HG03469 (cell line): Measurements from ENCODE around the gene PHACTR2.

Experiments
- ATAC-seq: cut with Tn5 transposase; IDR thresholded peaks from one replicate; pipeline ENCODE4 v1.9.1; 2021; ENCODE audit warnings: mild to moderate bottlenecking, moderate library complexity, moderate number of reproducible peaks; ENCODE audit not compliant: unreplicated experiment

The PHACTR2 gene

DNA sequence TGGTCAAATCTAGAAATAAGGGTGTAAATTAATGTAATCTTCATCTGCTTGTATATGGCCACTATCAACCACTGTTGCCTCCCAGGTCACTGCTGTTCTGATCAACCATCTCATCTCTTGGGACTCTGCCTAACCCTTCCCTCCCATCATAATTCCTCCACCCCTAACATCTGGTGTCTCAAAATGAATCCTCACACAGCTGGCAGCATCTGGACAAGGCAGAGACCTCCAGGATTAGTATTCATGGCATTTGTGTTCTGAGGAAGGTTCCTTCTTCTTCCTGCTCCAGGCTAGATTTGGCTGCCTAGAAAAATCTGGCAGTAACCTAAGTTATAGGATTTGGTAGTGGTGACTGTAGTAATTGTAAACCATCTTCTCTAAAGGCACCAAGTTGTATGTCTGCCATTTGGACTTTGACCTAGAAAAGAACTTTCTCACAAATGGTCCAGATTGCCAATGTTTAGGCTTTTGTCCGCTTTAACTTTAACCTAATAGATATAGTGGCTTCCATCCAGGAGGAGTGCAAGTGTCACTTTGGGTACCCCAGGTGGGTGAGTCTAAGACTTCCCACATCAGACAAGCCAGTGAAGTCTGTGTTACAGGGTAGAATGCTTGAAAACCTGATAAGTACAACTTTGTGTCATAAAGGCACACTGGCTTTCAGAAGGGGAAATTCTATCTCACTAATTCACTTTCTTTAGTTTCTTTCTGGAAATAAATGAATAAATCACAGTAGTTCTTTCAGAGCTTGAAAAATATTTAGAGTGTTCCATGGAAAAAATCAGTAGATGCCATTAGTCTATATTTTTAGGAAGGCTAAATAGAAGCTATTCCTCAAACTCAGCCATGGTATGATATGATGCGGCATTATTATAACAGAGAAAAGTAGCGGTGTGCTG lies 3.0 kb upstream of the PHACTR2 start:
- no peak for ATAC-seq

DNA sequence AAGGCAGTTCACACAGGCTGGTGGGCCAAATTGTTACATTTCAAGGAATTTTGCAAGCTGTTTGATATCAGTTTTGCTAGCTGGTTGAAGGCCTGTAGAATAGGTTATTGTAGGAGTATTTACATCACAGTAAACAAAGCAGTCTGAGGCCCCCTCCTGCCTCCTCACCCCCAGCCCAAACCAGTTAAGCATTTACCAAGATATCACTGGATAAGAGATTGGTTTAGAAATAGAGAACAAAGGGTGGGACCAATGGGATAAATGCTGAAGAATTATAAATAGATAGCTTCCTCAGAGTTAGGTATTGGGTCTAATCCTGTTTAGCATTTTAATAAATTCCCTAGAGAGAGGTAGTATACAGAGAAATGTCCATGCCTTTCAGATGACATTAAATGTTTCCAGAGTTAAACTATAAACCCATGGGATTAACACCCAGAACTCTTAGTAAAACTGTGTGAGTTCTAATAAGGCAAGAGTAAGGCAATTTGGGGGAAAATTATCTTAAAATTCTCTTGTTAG lies 2.3 kb upstream of the PHACTR2 start:
- no peak for ATAC-seq

DNA sequence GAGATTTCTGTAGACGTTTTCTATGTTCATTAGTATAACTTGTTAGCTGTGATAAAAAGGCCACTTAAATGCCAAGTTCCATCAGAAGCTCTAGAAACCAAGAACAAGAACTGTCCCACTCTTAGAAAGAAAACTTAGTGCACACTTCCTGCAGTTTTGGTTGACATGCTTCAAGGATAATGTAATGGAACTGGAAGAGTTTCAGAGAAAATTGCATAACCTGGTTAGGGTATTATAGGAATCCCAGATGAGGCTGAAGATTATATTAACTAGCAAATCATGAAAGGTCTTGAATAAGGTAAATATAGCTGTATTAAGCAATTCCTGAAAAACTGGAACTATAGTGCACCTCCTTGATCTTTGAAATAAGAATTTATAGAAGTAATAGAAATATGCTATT lies 1.8 kb upstream of the PHACTR2 start:
- ATAC-seq: no peak

DNA sequence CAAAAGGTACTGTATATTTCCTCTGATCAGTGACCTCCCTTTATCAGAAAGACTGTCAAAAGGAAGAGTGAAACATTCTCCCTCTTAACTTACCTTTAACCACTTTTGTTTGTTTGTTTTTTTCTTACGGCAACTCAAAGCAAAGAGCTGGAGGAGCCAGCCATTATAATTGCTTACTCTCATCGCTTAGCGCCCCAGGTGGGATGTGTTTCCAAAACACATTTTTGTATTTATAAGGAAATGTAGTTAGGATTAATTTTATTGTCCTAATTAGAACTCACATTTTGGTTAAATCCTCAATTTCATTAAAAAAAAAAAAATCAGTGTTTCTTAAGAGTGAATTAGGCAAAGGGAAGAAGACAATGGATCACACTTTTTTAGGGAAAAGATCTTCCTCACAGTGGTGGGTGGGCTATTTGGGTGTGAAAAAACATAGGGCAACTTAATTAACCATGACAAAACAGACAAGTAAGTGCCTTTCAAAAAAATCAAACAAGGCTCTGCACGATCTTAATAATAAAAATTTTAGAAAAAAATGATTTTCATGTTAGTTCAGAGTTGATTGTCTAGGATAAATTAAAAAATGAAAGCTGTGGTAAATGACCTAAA lies 1.2 kb upstream of the PHACTR2 start:
- ATAC-seq: no peak

DNA sequence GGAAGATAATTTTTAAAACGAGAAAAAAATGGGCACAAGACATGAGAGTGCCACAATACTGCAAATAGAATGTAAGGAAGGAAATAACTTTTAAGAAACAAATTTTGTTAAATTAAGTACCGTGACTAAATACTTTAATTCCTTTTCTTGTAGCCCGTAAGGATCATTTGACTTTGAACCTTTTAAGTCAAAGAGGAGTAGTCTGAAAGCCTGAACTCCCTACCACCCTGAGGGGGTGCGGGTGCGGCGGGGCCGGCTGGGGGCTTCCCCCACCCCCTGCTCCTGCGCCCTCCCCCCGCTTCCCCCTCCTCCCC lies 231 bp upstream of the PHACTR2 start:
- ATAC-seq: no peak

DNA sequence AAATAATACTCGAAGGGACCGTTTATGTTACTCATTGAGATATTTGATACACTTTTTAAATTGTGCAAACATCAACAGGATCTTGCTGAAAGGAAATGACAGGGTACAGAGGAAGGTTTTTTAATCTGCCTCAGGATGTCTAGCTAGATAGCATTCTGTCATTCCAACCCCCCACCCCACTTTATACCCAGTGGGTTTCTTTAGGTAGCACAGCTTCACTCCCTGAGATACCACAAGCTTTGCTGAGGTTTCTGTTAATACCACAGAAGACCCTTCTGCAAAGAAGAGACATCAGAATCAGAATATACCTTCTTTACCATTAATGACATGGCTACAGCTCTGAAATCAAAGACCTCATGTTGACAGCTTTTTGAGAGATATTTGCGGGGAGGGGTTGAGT lies 1.3 kb downstream of the PHACTR2 start:
- ATAC-seq: no peak

DNA sequence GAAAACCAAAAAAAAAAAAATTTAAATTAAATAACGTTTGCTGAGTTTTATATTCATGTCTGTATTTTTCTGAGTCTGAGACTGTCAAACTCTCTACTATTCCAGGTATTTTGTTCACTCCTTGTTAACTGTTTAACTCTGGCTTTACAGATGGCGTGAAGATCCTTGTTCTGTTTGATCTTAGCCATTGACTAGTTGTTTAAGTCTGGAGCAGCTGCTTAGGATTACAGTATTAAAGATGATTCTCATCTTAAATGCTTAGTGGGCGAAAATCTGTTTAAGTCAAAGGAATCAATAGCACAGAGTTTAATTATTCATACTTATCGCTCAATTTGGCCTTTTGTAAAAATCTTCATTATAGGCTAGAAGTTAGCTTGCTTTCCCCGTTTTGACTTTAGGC lies 2.4 kb downstream of the PHACTR2 start:
- ATAC-seq: no peak

DNA sequence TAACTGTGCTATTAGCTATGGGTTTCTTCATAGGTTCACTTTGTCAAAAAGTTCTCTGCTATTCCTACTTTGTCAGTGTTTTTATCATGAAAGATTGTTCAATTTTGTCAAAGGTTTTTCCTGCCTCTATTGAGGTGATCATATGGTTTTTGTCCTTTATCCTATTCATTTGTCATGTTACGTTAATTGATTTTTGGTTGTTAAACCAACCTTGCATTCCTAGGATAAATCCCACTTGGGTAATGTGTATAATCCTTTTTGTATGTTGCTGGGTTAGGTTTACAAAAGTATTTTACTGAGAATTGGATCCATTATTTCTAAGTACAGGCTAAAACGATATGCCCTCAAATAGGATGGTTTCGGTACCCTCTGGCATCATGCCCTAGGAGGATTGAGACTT lies 5.0 kb downstream of the PHACTR2 start:
- ATAC-seq: no peak

DNA sequence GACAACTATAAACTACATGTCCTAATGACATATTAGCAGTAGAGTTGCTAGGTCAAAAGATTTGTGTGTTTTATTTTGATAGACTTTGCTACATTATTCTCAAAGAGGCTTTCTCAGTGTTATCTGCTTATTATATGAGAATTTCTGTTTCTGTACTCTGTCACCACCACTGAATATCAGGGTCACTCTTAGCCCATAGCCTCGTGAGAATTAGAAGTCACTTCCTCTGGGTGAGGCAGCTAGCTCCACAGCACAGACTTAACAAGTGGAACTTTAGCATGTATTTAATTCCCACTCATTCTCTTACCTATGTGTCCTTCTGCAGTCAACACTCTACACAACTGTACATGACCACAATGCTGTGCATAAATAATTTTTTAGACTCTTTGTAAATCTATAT lies 6.7 kb downstream of the PHACTR2 start:
- no peak for ATAC-seq

DNA sequence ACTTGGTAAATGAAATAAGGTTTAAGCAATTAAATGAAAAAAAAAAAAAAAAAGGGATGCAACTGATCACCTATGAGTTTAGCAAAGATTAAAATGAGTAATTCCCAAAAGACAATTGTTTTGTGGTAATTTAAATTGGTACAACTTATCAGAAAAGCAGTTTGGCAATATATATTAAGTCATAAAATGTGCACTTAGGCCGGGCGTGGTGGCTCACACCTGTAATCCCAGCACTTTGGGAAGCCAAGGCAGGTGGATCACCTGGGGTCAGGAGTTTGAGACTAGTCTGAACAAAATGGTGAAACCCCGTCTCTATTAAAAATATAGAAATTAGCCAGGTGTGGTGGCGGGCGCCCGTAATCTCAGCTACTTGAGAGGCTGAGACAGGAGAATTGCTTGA lies 7.9 kb downstream of the PHACTR2 start:
- ATAC-seq: no peak

DNA sequence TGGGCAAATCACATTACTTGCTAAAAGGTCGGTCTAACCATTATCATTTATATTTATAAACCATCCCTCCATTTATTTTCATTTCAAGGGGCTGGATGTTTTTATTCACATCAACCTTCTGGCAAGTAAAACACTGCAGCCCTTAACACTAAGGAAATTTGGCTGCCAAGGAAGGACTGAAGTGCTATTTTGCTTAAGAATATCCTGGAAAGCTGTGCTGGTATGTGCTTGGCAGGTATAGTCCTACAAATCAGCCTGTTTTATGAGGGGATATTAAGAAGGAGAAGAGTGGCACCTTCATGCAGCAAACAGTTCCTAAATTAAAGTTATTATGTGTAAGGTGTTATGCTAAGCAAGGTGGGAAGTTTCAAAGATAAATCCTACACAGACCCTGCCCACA lies 9.8 kb downstream of the PHACTR2 start:
- ATAC-seq: no peak

DNA sequence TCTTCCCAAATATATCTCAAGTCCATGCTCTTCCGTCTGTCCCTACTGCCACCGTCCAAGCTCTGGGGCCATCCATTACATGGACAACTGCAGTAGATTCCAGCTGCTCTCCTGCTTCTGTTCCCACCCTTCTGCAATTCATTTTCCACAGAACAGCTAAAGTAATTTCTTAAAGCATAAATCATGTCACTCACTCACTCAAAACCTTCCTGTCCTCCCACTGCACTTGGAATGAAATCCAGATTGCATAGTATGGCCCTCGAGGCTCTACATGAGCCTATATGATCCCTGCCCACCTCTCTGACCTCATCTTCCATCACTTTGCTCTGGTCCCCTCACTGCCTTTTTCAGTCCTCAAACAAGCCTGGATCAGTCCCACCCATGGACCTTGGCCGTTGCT lies 10.9 kb downstream of the PHACTR2 start:
- ATAC-seq: no peak

DNA sequence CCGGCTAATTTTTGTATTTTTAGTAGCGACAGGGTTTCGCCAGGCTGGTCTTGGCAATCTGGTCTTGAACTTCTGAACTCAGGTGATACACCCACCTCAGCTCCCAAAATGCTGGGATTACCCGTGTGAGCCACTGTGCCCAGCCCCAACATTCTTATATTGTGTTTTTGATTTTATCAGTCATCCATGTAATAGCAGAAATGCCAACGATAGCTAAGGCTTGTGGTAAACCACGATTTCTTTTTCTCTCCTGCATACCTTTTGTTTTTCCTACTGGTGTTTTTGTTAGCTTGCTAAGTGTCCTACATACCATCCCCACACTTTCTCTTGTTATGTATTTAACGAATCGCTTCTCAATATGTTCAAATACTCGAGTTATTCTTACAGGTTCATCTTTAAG lies 12.1 kb downstream of the PHACTR2 start:
- ATAC-seq: no peak

DNA sequence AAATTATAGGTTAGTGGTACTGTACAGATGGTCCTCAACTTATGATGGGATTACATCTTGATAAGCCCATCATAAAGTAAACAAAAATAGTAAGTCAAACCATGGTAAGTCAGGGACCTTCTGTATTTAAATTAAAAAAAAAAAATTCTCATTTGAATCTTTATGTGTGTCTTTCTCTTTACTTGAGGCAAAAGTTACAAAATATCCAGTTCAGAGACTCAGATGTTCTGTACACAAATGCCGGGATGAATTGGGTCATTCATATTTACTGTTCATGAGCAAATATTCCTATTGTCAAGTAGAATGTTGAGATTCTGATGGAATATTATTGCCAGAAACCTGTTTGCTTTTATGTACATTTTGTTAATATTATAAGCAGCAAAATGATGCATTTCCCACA lies 13.4 kb downstream of the PHACTR2 start:
- ATAC-seq: no peak

DNA sequence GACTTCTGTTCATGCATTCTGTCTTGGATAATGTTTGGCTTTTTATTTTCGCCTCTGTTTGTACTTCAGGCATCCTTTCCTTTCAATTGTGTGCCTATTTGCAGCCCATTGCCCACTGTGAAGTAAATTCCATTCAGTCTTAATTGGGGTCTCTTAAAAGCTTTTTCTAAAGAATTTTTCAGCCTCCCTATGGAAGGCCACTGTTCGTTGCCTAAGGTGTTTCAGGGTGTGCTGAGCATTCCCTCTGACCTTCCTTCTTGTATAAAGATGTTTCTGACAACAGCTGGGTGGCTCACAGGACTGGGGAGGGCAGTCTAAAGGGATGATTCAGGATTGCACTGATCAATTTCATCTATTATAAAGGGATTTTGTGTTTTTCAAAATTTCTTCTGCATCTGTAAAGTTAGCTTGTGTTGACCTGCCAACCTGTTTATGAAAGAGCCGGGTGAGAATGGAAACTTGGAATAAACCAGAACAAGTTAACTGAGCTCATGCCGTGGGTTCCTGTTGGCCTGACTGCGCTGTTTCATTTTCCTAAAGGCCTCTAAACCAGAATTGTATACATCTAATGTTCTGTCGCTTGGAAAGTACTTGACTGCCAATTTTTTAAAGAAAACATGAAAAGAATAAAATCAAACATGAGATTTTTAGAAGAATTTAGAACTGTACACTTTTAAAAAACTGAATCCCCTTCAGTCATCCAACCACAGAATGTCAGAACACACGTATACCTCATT lies 14.3 kb downstream of the PHACTR2 start:
- no peak for ATAC-seq

DNA sequence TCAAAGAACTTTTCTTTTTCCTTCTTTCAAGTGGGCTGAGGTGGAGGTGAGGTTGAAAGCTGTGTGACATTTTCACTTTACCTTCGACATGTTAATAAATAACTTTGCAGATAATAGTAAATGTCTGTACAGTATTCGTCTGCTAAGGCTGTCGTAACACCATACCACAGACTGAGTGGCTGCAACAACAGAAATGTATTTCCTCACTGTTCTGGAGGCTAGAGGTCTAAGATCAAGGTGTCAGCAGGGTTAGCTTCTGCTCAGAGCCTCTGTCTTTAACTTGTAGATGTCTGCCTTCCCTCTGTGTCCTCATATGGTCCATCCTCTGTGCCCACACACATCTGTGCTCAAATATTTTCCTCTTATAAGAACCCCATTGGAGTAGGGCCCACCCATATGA lies 14.9 kb downstream of the PHACTR2 start:
- no peak for ATAC-seq

DNA sequence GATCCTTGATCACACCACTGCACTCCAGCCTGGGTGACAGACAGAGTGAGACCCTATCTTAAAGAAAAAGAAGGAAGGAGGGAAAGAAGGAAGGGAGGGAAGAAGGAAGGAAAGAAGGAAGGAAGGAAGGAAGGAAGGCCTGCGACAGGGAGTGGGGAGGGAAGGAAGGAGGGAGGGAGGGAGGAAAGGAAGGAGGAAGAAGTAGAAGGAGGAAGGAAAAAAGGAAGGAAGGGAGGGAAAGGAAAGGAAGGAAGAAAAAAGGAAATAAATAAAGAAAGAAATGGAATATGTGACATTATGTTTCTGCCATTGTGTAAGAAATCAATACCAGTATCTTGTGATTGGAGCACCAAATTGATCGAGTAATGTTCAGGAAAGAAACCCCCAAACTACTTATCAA lies 16.2 kb downstream of the PHACTR2 start:
- no peak for ATAC-seq

DNA sequence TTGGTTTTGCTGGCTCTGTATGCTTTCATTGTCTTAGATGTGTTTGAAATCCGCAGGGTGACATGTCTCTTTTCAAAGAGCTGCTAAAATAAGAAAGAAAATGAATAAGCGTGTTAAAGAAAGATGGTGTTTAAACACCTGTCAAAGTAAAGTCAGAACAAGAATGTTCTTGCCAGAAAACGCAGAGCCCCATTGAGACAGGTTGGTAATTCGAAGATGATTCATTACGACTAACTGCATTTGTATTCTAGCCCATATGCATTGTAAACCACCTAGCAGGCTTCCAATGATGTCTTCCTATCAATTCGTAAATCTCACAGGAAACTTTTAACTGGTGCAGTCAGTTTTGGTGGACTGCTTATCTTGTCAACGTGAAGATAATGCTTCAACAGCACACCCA lies 16.8 kb downstream of the PHACTR2 start:
- ATAC-seq: no peak

DNA sequence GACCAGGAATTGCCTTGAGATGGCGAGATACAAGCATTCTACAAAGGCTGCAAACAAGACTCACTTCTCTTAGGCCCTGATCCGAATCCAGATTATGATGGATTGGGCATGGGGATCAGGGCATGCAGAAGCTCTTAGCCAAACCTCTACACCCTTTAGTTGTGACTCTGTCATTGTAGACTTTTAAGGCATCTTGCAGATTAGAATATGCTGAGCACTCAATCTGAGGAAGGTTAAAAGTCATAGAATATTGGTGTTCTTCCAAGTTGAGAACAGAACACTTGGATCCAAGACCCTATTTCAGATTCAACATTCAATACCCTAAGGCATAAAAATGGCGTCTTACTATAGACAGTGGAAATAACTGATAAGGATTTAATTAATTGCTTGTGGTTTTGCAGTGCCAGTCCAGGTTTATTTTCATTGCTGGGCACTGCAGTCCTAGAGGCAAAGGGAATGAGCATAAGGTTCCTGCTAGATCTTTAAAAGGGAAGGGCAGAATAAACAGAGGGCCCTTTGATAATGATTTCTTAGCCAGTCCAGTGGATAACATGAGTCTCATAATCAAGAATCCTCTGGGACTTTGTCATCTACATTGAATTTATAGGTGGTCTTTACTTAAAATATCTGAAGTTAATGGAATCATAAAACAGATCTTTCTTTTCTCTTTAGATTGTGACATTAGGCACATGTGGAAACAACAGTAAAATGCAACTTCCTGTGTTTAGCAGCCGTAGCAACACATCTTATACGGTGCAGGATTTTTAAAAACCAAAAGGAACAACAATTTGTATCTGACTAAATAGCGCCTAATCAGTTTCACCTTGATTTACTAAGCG lies 17.6 kb downstream of the PHACTR2 start:
- ATAC-seq: no peak

DNA sequence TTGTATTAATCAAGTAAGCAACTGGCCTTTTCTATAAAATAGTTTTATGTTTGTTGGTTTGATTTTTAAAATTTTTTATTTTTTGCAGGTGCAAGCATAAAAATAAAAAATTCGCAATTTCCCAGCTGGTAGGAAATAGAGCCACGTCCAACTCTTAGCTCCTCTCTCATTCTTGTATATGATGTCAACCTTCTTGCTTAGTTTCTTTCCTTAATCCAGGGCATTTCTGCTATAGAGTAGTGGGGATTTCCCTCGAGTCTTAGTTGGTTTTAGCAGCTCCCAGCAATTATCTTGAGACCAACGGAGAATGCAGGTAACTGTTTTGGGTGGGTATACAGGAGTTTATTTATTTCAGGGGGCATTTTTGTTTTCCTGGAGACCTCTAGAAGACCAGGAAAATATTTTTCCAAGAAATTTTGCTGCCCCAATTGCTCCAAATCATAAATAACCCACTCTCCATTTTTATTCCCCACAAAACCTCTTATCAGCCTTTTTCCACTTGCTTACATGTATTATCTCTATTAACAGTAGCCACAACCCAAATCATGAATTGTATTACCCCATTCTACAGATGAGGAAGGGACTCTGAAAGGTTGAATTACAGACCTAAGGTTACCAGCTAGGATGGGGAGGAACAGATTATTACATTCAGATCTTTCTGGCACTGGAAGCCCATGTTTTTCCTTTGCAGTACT lies 18.4 kb downstream of the PHACTR2 start:
- ATAC-seq: no peak

DNA sequence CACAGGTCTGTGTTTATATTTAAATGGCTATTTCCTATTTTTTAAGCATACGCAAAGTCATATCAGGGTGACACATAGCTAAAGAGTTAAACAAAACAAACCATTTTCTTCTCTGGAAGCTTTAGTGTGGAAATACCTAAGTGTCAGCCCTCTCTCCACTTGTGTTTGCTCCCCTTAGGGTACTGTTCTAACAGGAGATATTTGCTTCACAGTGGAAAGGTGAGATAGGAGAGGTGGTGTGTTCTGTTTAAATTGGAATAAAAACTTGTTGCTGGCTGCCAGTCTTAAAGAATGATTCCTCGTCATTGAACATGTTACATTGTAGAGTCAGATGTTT lies 18.9 kb downstream of the PHACTR2 start:
- ATAC-seq: no peak
